Bone marrow (tissue), 2 donors: ENCODE data around the gene MCF2L2.
A peak's percentile ranks its signal among the peaks of the same experiment; 100 is the strongest.

Experiments
- DNase-seq, 2 donors: peaks; one replicate each; lab custom pipeline; 2025; lab: John Stamatoyannopoulos, UW

MCF2L2 gene

GRCh38 chr3:183265834-183266417 lies 162.5 kb downstream of the MCF2L2 start:
- peak in 1 of 2 donors; percentile 65 for DNase-seq

- no peak for DNase-seq
Observed at GRCh38 chr3:183265157-183265642, 163.2 kb downstream of the MCF2L2 start.

GRCh38 chr3:183264268-183264667 lies 164.2 kb downstream of the MCF2L2 start:
- DNase-seq = no peak

- no peak for DNase-seq
Observed at GRCh38 chr3:183262875-183263378, 165.5 kb downstream of the MCF2L2 start.

GRCh38 chr3:183261151-183261724 lies 167.2 kb downstream of the MCF2L2 start:
- no peak for DNase-seq

- peak in 1 of 2 donors; percentile 77 for DNase-seq
Observed at GRCh38 chr3:183260167-183260904, 168.1 kb downstream of the MCF2L2 start.

GRCh38 chr3:183259621-183260020 lies 168.8 kb downstream of the MCF2L2 start:
- DNase-seq = no peak

- DNase-seq = no peak
Observed at GRCh38 chr3:183259087-183259486, 169.3 kb downstream of the MCF2L2 start.

GRCh38 chr3:183255348-183255730 lies 173.1 kb downstream of the MCF2L2 start:
- DNase-seq = no peak

- DNase-seq = no peak
Observed at GRCh38 chr3:183254487-183255347, 173.7 kb downstream of the MCF2L2 start.

- peak in 1 of 2 donors; percentile 71 for DNase-seq
Observed at GRCh38 chr3:183253528-183254486, 174.6 kb downstream of the MCF2L2 start.

- DNase-seq = peak in 1 of 2 donors; percentile 71
Observed at GRCh38 chr3:183252973-183253527, 175.4 kb downstream of the MCF2L2 start, which contains the start of gene B3GNT5. B3GNT5 (plus strand) TSS chr3:183253253; CDS start chr3:183269799, 16,546 bp downstream.

GRCh38 chr3:183252118-183252782 lies 176.2 kb downstream of the MCF2L2 start:
- DNase-seq = no peak

GRCh38 chr3:183249006-183249718 lies 179.3 kb downstream of the MCF2L2 start:
- no peak for DNase-seq

- no peak for DNase-seq
Observed at GRCh38 chr3:183247011-183247589, 181.3 kb downstream of the MCF2L2 start.

- no peak for DNase-seq
Observed at GRCh38 chr3:183244981-183245476, 183.4 kb downstream of the MCF2L2 start.

- DNase-seq = peak; percentile 23 to 66
Observed at GRCh38 chr3:183244219-183244618, 184.2 kb downstream of the MCF2L2 start.

- no peak for DNase-seq
Observed at GRCh38 chr3:183242431-183242830, 186.0 kb downstream of the MCF2L2 start.

- no peak for DNase-seq
Observed at GRCh38 chr3:183239046-183239445, 189.4 kb downstream of the MCF2L2 start.
